ENCODE results near the gene TMEFF2. TPM values are rescaled to one million over a fixed set of nuclear protein-coding genes. Genes with fewer than 3 reads are reported as not detected.

Gene TMEFF2
- total and polyA plus RNA-seq, 2 donors from 2014 or later: not detected

DNA sequence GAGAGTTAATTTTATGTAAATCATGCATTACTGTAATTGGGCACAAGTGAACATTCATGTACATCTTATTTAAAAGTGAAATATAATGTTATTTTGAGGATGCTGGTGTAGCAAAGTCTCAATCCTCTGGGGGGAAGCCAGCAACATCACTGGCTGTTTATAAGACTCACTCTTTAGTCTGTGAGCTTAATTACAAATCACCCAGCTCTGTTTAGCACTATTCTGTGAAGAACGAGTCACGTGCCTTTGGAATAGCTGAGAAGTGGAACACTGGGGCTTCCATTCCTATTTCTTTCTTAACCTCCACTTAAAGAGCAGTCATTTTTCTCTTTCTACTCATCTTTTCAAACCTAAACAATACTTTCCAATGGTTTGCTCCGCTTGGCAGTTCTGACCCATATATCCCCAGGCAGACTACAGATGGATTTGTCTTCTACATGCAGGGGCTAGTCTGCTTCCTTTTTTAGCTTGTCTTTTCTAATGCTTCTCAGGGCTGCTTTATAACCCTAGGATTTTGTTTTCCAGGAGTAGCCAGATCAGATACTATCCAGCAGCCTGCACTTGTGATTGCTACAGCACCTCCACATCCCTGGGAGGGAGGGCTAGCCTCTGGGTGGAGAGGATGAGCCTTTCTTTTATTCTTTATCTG lies 252.5 kb downstream of the TMEFF2 start:
- H3K9me3 ChIP-seq (ENCODE audit: control insufficient read depth in 2 of 3, insufficient read depth in 1 of 3, low read length in 3 of 3): no peaks in the 10 kb centered on the region
- H3K27me3 ChIP-seq (ENCODE audit: control insufficient read depth, insufficient read depth, low read length): no peaks in the 10 kb centered on the region
- TF ChIP-seq, protein P1, sequence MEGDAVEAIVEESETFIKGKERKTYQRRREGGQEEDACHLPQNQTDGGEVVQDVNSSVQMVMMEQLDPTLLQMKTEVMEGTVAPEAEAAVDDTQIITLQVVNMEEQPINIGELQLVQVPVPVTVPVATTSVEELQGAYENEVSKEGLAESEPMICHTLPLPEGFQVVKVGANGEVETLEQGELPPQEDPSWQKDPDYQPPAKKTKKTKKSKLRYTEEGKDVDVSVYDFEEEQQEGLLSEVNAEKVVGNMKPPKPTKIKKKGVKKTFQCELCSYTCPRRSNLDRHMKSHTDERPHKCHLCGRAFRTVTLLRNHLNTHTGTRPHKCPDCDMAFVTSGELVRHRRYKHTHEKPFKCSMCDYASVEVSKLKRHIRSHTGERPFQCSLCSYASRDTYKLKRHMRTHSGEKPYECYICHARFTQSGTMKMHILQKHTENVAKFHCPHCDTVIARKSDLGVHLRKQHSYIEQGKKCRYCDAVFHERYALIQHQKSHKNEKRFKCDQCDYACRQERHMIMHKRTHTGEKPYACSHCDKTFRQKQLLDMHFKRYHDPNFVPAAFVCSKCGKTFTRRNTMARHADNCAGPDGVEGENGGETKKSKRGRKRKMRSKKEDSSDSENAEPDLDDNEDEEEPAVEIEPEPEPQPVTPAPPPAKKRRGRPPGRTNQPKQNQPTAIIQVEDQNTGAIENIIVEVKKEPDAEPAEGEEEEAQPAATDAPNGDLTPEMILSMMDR (IDR thresholded peaks at IDR 0.05; ENCODE audit: borderline replicate concordance, extremely low read depth, insufficient read depth): no peak
- H3K36me3 ChIP-seq (ENCODE audit: control insufficient read depth in 2 of 3, insufficient read depth in 3 of 3, low read length in 3 of 3): no peaks in the 10 kb centered on the region
- intact Hi-C loops (cut with DNase I): no loop called here
- DNase-seq (no peak), FAIRE-seq (no peak)
- H3K9ac ChIP-seq (ENCODE audit: low read length in 3 of 3): no peak overlapping the region
- no peak overlapping the region for H3K27ac ChIP-seq (ENCODE audit: low read depth in 2 of 2, low read length in 2 of 2)
- H3K4me3 ChIP-seq (ENCODE audit: low read length in 3 of 3): no peak overlapping the region
- H3K4me1 ChIP-seq (ENCODE audit: control insufficient read depth in 2 of 3, insufficient read depth in 2 of 3, low read depth in 1 of 3, low read length in 3 of 3): no peaks in the 10 kb centered on the region

GRCh38 chr2:191941376-191941929 lies 253.3 kb downstream of the TMEFF2 start:
- no peaks in the 10 kb centered on the region for H3K36me3 ChIP-seq (ENCODE audit: control insufficient read depth in 2 of 3, insufficient read depth in 3 of 3, low read length in 3 of 3)
- FAIRE-seq: no peak
- intact Hi-C loops (cut with DNase I): no loop called here
- no peaks in the 10 kb centered on the region for H3K27me3 ChIP-seq (ENCODE audit: control insufficient read depth, insufficient read depth, low read length)
- no peak for DNase-seq
- TF ChIP-seq, protein P1 (IDR thresholded peaks at IDR 0.05; ENCODE audit: borderline replicate concordance, extremely low read depth, insufficient read depth): no peak
- H3K9ac ChIP-seq (ENCODE audit: low read length in 3 of 3): no peak overlapping the region
- H3K4me3 ChIP-seq (ENCODE audit: low read length in 3 of 3): no peak overlapping the region
- H3K4me1 ChIP-seq (ENCODE audit: control insufficient read depth in 2 of 3, insufficient read depth in 2 of 3, low read depth in 1 of 3, low read length in 3 of 3): no peaks in the 10 kb centered on the region
- no peak overlapping the region for H3K27ac ChIP-seq (ENCODE audit: low read depth in 2 of 2, low read length in 2 of 2)
- no peaks in the 10 kb centered on the region for H3K9me3 ChIP-seq (ENCODE audit: control insufficient read depth in 2 of 3, insufficient read depth in 1 of 3, low read length in 3 of 3)

DNA sequence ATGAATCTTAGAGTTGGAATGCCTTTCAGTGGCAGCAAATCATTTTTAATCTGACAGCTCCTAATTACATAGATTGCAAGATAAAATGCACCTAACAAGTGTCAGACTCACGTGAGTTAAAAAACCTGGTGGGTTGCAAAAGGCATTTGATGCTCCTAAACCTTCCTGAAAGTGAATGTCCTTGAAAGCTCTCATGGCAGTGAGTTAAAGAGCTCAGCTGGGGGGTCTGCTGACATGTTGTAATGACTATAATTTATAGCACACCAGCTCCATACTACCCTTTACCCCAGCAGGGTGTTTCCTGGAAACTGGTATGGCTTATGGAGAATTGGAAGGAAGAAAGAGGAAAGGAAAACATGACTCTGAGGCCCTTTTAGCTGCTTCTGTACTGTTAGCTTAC lies 256.0 kb downstream of the TMEFF2 start:
- H3K4me3 ChIP-seq (ENCODE audit: low read length in 3 of 3): no peak overlapping the region
- intact Hi-C loops (cut with DNase I): no loop called here
- H3K9me3 ChIP-seq (ENCODE audit: control insufficient read depth in 2 of 3, insufficient read depth in 1 of 3, low read length in 3 of 3): no peaks in the 10 kb centered on the region
- FAIRE-seq (no peak), DNase-seq (no peak)
- no peak overlapping the region for H3K9ac ChIP-seq (ENCODE audit: low read length in 3 of 3)
- H3K27ac ChIP-seq (ENCODE audit: low read depth in 2 of 2, low read length in 2 of 2): no peak overlapping the region
- TF ChIP-seq, protein P1 (IDR thresholded peaks at IDR 0.05; ENCODE audit: borderline replicate concordance, extremely low read depth, insufficient read depth): no peak
- no peaks in the 10 kb centered on the region for H3K27me3 ChIP-seq (ENCODE audit: control insufficient read depth, insufficient read depth, low read length)
- no peaks in the 10 kb centered on the region for H3K4me1 ChIP-seq (ENCODE audit: control insufficient read depth in 2 of 3, insufficient read depth in 2 of 3, low read depth in 1 of 3, low read length in 3 of 3)
- H3K36me3 ChIP-seq (ENCODE audit: control insufficient read depth in 2 of 3, insufficient read depth in 3 of 3, low read length in 3 of 3): no peaks in the 10 kb centered on the region
